Measurements from ENCODE around the gene CD99L2.
A peak's percentile ranks its signal among the peaks of the same experiment; 100 is the strongest.

The CD99L2 gene

DNA sequence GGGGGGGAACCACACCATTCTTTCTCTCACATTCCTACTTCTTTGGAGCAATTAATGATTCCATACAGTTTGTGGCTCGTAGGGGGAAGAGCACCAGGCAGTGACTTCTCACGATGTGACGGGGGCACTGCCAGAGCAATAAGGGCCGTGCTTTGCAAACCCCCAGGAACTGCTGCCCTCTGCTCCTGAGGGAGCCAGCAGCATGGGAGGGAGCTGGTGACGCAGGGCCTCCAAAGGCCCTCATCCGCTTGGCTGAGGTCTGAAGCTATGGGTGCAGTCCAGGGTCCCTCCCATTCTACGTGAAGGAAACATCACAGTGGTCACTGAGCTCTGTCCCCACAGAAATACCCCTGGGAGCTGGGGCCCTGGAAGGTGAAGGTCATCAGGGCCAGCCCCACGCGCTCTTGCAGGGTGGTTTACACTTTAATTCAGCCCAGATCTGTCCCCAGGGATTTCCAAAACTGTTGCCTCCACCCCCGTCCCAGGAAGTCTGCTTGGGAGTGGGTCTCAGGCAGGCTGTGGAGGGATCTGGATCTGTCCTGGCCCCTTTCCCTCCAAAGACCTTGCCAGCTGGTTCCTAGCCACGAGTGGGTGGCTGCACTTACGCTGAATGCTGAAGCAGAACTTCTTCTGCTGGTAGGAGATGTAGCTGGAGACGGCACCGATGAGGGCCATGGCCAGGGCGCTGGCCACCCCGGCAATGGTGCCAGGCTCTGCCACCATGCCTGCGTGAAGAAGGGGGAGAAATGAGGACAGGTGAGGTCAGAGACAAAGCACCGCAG, 122.7 kb downstream of the CD99L2 start:
- DNase-seq, result no peak

DNA sequence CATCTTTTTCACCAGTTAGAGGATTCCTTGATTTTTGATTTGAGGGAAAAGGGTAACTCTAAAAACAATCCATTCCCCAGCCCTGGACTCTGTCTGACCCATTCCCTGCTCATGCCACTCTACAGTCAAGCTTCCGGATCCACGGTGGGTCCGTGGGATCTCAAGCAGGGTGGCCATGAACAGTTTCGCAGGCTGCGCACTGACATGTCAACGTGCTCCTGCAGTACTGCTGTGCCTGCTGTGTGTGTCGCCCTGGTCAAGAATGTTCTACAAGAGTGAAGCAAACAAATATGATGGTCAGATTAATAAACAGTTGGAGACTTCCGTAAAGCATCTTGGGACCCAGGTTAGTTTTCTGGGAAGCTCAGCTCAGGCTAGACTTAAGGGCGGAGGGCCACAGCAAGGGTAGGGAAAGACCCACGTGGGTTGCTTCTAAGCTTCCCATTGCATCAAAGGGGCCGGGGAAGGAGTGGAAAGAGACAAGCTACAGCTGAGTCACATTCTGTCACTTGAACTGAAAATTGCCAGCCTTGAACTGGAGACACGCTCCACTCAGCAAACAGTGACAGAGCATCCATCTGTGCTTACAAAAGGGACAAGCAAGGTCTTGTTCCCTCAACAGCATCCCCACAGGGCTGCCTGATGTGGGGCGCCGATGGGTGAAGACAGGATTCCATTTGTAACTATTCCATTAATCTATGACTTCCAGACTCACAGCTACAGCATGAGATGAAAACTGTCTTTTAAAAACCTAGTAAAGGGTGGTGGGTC, 123.5 kb downstream of the CD99L2 start:
- no peak for DNase-seq

DNA sequence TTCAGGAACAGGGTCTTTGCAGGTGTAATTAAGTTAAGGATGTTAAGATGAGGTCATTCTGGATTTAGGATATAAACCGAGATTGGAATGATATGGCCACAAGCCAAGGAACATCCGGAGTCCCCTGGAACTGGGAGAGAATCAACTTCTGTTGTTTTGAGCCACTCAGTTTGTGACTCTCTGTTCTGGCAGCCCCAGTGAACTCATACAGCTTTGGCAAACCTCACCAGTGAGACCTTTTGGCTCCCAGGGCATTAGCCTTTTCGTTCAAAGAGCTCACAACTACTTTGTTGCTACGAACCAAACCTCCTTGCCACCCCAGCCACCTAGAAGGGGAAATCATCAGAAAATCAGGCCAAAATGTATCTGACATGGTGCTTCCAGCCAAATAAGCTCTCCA, 124.8 kb downstream of the CD99L2 start:
- no peak for DNase-seq

DNA sequence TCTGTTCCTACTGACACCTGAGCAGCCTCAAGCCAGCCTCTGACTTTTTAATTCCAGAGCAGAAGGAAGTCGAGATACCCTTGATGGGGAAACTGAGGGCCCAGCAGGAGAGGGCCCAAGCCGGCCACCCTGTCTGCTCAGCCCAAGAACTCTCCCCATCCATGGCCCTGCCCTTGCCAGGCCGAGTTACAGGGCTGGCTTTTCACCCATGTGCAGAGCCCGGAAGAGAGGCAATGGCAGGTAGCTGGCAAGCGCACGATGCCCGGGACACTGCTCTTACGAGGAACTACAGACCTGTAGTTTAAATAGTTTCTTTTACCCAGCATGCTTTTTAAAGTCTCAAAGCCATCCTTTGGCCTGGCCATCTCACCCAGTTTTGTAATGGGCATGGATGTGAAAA, 125.4 kb downstream of the CD99L2 start:
- no peak for DNase-seq

DNA sequence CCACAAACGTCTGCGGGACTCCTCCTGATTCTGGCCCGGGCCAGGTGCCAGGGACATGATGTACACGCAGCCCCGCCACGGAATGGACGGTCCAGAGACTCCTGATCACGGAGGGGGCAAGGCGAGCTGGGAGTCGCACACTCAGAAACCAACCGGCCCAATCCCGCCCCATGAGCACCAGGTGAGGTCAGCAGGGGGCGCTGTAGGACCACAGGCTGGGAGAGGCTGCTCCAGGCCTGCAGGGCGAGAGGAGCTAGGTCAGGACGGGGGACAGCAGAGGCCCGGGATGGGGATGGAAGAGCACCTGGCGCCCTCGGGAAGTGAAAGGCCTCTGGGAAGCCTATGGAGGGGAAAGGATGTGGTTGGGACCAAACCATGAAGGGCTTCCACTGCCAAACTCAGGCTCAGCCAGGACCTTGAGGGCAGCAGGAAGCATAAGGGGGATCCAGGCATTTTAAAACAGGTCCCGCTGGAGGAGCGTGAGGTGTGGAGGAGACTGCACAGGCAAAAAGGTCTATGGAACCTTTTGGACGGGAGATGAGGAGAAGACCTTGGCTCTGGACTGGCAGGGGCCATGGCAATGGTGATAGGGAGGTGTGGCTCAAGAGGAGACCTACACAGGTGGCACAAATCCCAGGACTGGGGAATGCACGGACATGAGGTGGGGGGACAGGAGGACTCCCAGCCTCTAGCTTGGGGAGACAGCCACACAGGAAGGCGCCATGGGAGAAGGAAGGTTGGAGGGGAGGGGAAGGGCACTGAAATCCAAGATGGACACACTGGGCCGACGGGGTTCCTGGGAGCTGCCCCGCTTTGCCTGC, 126.1 kb downstream of the CD99L2 start:
- no peak for DNase-seq

DNA sequence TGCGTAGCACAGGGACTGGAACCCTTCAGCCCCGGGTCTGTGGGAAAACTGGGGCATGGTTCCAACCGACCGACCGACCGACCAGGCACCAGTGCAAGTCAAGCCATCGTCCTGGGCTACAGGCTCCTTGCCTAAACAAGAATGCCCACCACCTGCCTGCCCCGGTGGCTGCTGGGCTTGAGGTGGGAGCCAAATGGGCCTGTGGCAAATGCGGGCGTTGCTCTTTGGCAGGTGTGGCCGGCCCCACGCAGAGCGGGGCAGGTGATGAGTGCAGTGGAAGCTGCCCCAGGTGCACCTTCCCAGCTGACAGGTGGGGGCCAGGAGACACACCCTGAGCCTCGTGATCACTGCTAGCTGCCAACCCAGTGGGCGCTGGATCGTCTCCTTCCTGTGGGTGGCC, 127.4 kb downstream of the CD99L2 start:
- DNase-seq, result no peak

DNA sequence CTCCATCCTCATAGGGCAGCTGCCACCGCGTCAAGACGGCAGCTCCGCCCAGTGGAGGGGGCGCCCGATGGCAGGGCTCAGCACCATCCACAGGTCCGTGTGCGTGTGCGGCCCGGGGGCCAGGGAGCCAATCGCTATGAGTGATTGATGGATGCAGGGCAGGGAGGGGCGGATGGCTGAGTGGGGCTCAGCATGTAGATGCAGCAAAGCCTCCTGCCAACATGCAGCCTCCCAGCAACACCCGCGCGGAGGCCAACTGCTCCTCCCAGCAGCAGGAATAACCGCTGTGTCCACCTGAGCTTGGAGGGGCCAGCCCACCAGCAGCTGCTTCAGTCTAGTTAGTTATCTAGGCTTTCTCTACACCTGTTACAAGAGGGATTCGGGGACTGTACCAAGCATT, 127.8 kb downstream of the CD99L2 start:
- no peak for DNase-seq

DNA sequence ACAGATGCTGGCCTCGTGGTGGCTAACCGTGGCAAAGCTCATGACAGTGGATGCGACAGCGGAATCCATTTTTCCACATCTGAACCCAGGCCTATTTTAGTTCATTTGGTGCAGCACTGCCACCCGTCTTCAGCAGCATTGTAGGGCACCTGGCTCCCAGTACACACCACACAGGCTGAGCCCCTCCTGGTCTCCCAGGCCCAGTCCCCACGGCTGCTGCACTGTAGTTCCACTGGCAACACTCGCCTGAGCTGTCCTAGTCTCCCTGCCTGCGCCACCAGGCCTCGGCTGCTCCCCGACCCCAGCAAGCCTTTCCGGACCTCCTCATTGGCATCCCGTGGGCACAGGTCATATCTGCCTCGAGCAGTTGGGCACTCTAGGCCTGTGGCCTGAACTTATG, 129.1 kb downstream of the CD99L2 start:
- no peak for DNase-seq

DNA sequence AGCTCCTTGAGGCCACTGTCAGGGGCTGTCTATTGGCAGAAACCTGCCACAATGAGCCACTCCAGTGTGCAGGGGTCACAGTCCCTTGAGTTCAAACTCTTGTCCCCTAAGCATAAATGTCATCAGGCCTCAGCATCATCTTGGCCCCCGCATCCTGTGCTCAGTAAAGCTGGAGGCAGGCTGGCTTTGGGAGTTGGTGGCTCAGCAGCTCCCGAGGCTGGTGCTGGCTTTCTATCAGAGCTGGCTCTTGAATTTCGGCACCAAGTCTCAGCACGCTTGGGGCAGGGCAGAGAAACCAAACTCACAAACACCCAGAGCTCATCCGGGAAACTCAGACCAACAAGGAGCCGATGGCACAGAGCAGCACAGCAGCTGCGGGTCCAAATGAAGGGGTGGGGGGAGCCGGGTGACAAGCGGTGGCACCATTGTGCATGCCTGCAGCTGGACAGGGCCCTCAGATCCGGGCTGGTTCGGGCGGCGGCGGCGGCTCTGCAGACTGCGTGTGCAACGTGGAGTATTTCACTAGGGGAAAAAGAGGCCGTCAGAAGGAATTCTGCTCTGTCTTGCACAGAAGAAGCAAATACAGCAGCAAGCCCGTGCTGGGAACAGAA, 129.8 kb downstream of the CD99L2 start:
- DNase-seq, result no peak

DNA sequence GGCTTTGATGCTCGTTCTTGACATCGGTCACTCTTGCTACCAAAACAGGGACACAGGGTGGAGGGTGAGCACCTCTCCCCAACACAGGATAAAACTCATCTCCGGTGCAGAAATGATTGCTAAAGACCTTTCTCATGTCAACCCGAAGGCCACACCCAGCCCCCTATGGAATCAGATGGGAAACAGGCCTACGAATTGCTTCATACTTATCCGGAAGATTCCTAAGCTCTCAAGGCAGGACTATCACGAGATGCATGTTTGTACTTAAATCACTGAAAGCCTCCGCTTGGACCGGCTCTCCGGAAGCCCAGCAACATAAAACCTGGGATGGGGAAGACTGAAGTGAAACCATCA, 130.4 kb downstream of the CD99L2 start:
- no peak for DNase-seq

DNA sequence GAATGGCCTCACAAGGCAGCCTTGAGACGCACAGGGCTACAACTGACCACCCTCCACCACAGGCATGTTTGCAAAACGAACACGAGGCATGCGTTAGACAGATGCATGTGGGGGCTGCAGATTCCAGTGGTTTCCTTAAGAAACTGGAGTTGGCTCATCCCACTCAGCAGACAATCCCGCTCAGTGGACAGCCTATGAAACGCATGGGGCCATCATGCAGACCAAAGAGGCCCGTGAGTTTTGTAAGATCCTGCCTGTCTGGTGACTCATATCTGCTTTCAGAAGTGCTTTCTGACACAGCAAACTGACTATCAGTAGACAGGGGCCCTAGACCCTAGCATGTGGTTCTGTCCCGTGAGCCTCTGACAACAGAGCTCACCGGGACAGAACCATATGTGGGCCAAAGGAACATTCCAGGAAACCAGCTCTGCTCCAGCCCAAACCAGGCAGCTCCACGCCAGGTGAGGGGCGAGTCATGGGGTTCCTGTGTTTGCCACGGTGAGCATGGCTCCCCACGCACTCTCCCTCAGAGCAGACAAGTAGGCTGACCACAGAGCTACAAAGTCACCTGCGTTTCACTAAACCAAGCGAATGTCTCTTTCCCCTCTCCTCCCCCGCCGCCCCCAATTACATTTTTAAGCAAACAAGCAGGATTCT, 130.9 kb downstream of the CD99L2 start:
- peak; percentile 29 for DNase-seq

DNA sequence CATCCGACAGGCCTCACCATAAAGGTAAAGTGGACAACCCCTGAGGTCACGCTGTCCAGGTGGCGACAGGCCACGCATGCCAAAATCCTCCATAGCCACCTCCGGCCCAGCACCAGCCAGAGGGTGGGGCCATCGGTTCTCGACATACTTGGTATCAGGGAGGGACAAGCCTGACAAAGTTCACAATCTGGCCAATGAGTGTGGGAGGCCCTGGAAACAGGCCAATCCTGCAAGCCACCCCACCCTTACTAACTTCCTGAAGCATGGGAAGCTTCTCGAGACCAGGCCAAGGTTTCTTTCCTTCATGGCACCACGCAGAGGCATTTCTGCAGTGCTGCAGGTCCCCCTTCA, 131.4 kb downstream of the CD99L2 start:
- DNase-seq, result no peak

DNA sequence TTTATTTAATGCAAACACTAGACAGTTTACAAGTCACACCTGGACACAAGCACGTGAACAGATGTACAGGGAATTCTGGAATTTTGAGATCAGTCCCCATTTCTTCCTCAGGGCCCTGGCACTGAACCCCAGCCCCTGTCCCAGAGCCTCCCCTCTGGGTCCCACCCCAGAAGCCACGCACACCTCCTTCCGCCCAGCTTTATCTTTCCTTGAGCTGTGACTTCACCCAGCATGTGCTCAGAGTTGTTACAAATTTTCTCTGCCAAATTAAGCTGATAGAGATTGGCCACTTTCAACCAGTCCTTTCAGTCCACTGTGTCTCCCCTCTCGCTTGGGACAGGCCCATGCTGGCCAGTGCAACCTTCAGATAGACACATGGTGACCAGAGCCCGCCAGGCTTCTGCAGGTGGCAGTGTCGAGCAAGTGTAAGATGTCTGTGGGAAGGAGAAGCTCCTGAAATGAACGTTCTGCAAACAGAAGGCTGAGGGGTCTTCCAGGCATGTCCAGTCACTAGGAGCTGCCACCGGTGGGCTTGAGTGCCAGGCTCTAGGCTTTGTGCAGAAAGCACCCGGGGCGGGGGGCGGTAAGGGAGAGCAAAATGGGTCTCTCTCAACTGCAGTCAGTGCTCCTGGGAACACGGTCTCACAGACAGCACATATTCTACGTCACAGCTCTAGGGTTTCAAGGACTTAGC, 132.0 kb downstream of the CD99L2 start:
- DNase-seq, result no peak

DNA sequence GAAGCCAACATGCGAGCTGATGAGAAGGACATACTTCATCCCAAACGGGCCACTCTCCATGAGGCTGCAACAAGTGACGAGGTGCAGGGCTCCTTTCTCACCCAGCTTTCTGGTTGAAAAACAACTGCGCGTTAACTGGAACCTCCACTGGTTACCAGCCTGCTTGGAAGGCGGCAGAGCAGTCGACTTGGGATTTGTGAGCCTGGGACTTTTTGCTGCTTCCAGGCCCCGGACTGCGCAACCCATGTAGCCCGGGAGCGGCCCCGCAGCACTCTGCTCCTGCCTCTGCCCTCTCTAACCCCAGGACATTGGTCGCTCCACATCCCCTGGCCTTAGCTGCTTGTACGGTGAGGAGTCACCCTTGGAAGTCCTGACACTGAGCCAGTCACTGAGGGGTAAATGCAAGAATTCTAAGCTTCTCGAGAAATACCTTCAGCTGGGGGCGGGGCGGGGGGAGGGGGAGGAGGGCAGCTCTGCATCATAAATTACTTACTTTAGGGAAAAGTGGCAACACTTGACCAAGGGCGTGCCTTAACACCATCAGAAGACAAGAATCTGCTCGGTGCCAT, 132.6 kb downstream of the CD99L2 start:
- DNase-seq, result no peak

DNA sequence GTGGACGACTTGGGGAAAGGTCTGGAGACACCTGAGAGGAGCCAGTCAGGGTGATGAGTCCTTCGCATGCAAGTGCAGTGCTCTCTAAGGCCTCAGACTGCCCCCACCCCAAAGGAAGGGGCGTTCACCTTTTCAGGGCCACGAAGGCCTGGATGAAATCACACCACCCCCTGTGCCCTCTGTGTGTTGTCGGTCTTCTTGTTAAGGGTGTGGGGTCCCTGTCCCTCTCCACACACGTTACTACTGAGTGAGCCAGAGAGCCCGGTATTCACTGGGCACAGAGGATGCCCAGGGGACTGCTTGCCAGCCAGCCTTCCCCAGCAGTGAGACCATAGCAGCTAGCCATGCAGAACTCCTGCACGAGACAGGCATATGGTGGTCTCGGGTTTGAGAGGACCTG, 133.2 kb downstream of the CD99L2 start:
- no peak for DNase-seq

DNA sequence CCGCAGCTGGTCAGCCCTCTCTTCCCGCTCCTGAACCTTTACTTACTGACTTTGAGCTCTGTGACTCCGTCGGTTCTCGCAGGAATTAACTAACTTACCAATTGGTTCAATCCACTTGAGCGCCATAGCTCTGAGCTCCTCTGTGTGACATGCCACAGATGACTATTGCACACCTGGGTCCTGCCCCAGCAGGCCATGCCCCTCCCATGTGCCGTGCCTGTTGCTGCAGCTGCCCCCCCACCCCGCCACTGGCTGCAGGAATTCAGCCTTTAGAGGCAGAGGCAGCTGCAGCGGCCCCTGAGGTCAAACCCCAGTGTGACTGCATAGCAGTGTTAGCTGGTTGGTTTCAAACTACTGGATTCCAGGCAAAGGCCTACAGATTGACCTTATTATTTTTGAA, 134.7 kb downstream of the CD99L2 start:
- no peak for DNase-seq

DNA sequence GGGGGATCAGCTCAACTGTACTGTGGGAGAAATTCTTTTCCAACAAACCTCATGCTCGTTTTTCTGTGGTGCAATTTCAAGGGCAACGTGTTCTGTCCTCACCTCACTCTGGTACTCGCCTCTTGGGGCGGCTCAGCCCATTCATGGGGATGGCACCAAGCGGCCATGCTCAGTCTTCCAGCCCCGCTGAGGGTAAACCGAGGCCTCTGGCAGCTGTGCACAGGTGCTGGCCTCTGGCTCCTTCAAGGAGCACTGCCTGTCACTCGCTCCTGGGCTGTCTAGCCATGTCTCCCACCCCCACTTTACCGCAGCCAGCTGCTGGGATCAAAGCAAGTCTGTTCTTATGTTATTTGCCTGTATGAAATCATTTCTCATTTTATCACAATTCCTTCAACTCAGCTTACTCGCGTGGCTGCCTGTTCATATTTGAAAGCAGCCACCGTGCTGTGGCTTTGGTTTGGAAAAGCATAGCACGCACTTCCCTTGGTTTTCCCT, 135.1 kb downstream of the CD99L2 start:
- DNase-seq, result no peak

DNA sequence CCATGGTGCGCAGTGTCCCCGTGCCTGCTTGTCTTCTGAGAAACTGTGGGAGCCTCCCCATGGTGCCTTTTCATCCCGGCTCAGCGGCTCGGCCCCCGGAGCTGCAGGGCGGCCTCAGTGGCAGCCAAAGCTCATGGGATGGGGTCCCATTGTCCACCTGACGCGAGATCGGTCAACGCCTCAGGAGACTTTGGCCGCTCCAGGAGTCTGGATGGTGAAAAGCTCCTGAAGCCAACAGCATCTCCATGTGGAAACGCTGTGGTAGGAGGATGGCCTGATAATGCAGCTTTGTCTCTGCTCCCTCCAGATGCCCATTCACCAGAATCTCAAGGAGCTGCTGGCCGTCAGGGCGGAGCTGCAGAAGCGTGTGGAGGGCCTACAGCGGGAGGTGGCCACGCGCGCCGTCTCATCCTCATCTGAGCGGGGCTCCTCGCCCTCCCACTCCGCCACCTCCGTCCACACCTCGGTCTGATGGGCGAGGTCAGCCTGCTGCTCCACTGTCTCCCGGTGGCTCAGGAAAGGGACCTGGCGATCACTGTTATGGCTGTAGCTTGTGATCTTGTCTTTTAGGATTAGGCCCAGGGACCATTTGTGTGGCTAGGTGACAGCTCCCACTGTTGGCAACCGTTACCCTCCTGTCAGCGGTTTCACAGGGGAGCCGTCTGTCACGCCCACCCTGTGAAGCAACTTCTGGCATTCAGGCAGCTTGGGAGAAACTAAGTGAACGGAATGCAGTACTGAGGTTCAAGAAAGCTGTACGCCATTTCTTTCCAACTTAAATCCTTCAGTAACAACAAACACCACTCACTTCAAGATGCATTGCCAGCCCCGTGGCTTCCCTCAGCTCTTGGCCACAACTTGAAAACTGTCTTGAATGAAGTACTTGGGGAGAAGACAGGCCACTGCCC, 136.0 kb downstream of the CD99L2 start:
- no peak for DNase-seq

DNA sequence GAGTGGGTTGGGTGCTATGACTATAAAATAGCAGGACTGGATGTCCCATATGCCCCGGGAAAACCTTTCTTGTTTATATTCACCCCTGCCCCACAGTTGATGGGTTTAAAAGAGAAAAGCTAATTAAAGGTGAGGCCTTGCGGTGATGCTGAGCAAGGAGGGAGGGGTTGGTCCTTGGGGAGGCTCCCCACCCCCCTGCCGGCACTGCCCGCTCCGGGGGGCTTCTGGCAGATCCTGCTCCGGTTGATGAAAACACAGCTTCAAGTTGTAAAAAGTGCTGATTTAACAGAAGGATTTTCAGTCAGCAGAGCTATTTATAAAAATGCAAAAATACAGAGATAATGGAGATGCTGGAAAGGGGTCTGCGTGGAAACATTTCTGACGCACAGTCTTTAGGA, 136.7 kb downstream of the CD99L2 start:
- no peak for DNase-seq

DNA sequence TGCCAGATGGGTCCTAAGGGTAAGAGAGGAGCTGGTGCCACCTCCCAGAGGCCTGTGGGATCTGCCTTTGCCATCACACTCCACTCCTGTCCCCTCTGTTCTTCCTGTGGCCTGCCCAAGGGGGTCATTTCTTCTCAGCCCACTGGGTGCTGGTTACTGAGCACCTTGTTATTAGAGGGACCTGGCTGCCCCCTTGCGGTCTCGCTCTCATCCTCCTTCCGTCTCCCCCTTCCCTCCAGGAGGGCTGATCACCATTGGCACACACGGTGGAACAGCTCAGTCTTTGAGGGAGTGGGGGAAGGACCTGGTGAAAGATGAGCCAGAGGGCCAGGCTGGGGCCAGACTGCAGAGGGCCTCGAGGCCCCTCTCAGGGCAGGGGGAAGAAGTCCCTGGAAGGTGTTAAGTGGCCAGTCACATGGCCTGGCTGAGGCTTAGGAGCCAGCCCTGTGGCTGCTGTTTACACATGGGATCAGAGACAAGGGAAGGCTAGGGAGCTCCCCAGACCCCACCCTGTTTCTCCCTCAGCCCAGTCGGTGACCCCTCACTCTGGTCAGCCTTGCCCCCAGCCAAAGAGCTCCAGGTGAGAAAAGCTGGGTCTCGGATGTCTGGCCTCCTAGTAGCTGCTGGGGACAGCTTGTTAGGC, 137.2 kb downstream of the CD99L2 start:
- no peak for DNase-seq

Measured in amniotic stem cell (primary cell).